ENCODE measurements around the gene RBM3. TPM values are rescaled to one million over a fixed set of nuclear protein-coding genes. Genes with fewer than 3 reads are reported as not detected.
A peak's percentile ranks its signal among the peaks of the same experiment; 100 is the strongest.
"Not testable (repeated sequence)": the region's sequence is repeated elsewhere in the genome, so short reads cannot be mapped to it uniquely, and the experiment has no call there.

The RBM3 gene
- total and polyA plus RNA-seq, 11 donors: 34.5 to 187 (median 111) TPM

GRCh38 chrX:48548871-48549270, 25.4 kb upstream of the RBM3 start:
- H3K36me3 ChIP-seq: peaks cover 0 to 61% (median 13%) of the 10 kb centered on the region in 9 donors
- whole genome bisulfite sequencing, 4 donors: 89 to 97% (median 93%) methylated on average over 3 of the region's 3 CpGs
- intact Hi-C loops (cut with DNase I): no loop called here
- no peak overlapping the region for H3K27ac ChIP-seq
- H3K4me3 ChIP-seq: no peak overlapping the region
- H3K27me3 ChIP-seq: no peaks in the 10 kb centered on the region
- H3K9me3 ChIP-seq: no peaks in the 10 kb centered on the region
- no peak for TF ChIP-seq POLR2A (IDR thresholded peaks at IDR 0.05)
- TF ChIP-seq, protein P1, sequence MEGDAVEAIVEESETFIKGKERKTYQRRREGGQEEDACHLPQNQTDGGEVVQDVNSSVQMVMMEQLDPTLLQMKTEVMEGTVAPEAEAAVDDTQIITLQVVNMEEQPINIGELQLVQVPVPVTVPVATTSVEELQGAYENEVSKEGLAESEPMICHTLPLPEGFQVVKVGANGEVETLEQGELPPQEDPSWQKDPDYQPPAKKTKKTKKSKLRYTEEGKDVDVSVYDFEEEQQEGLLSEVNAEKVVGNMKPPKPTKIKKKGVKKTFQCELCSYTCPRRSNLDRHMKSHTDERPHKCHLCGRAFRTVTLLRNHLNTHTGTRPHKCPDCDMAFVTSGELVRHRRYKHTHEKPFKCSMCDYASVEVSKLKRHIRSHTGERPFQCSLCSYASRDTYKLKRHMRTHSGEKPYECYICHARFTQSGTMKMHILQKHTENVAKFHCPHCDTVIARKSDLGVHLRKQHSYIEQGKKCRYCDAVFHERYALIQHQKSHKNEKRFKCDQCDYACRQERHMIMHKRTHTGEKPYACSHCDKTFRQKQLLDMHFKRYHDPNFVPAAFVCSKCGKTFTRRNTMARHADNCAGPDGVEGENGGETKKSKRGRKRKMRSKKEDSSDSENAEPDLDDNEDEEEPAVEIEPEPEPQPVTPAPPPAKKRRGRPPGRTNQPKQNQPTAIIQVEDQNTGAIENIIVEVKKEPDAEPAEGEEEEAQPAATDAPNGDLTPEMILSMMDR (IDR thresholded peaks at IDR 0.05): no peak
- DNase-seq: no peak
- ATAC-seq: no peak
- no peaks in the 10 kb centered on the region for H3K4me1 ChIP-seq

- peaks cover 0 to 50% (median 20%) of the 10 kb centered on the region in 9 donors for H3K36me3 ChIP-seq
- WGBS, 4 donors: 28 to 65% (median 53%) methylated on average over 9 of the region's 9 CpGs
- intact Hi-C loops (cut with DNase I); H3K27me3 ChIP-seq; H3K9me3 ChIP-seq; H3K4me1 ChIP-seq; DNase-seq; ATAC-seq; H3K4me3 ChIP-seq: not testable (repeated sequence)
- peak overlapping the region in 9 of 12 donors; percentile 23 to 76 (median 47) for H3K27ac ChIP-seq
These were observed 18.5 kb upstream of the RBM3 start for GRCh38 chrX:48555731-48556325.

- Histone ChIP-seq H3K9me3 (no peaks in the 10 kb centered on the region), H3K27me3 (no peaks in the 10 kb centered on the region), H3K36me3 (peaks cover 0 to 58% (median 30%) of the 10 kb centered on the region in 9 donors), H3K27ac (peak overlapping the region in 2 of 12 donors; percentile 19 to 24), H3K4me1 (no peaks in the 10 kb centered on the region), H3K4me3 (no peak overlapping the region)
- no peak for DNase-seq
- peak; percentile 39 to 86 (median 72) for ATAC-seq
- 69 to 79% (median 75%) methylated on average over 4 of the region's 4 CpGs for WGBS, 4 donors
- intact Hi-C loops (cut with DNase I): no loop called here
- TF ChIP-seq POLR2A (IDR thresholded peaks at IDR 0.05): no peak
- TF ChIP-seq, protein P1 (IDR thresholded peaks at IDR 0.05): no peak
These were observed 16.0 kb upstream of the RBM3 start for GRCh38 chrX:48558271-48558670.

- 93 to 97% (median 95%) methylated on average over 23 to 24 of the region's 24 CpGs for WGBS, 4 donors
- H3K4me1 ChIP-seq: peaks cover 0 to 5% (median 0%) of the 10 kb centered on the region in 12 donors
- intact Hi-C loops (cut with DNase I): no loop called here
- no peak for TF ChIP-seq POLR2A (IDR thresholded peaks at IDR 0.05)
- TF ChIP-seq, protein P1 (IDR thresholded peaks at IDR 0.05): no peak
- DNase-seq (no peak), ATAC-seq (no peak)
- H3K27ac ChIP-seq: no peak overlapping the region
- no peaks in the 10 kb centered on the region for H3K27me3 ChIP-seq
- no peak overlapping the region for H3K4me3 ChIP-seq
- no peaks in the 10 kb centered on the region for H3K9me3 ChIP-seq
- peaks cover 0 to 58% (median 29%) of the 10 kb centered on the region in 9 donors for H3K36me3 ChIP-seq
These were observed 14.6 kb upstream of the RBM3 start for GRCh38 chrX:48559636-48560035.

DNA sequence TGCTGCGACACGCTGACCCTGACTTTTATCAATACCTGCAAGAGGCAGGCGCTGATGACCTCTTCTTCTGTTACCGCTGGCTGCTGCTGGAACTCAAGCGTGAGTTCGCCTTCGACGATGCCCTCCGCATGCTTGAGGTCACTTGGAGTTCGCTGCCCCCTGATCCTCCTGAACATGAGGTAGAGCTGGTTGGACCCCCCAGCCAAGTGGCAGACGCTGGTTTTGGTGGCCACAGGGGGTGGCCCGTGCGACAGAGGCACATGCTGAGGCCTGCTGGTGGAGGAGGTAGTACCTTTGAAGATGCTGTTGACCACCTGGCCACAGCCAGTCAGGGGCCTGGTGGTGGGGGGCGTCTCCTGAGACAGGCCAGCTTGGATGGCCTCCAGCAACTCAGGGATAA, 14.2 kb upstream of the RBM3 start:
- ATAC-seq (no peak), DNase-seq (no peak)
- no peak overlapping the region for H3K4me3 ChIP-seq
- intact Hi-C loops (cut with DNase I): no loop called here
- H3K27ac ChIP-seq: no peak overlapping the region
- WGBS, 4 donors: 82 to 98% (median 93%) methylated on average over 10 to 14 of the region's 14 CpGs
- no peak for TF ChIP-seq POLR2A (IDR thresholded peaks at IDR 0.05)
- TF ChIP-seq, protein P1 (IDR thresholded peaks at IDR 0.05): no peak
- H3K4me1 ChIP-seq: peaks cover 0 to 5% (median 0%) of the 10 kb centered on the region in 12 donors
- peaks cover 0 to 55% (median 25%) of the 10 kb centered on the region in 9 donors for H3K36me3 ChIP-seq
- H3K27me3 ChIP-seq: no peaks in the 10 kb centered on the region
- H3K9me3 ChIP-seq: no peaks in the 10 kb centered on the region

Measured in heart left ventricle (tissue), 16 donors.